ENCODE data around the gene BCL2L13.

BCL2L13 gene

GRCh38 chr22:17719911-17720310, 81.4 kb downstream of the BCL2L13 start:
- Mint-ChIP-seq H3K36me3 (ENCODE audit: low read depth) (peaks cover 11% of the 10 kb centered on the region), H3K9me3 (no peaks in the 10 kb centered on the region), H3K4me1 (ENCODE audit: low read depth) (no peaks in the 10 kb centered on the region), H3K27ac (no peak overlapping the region), H3K4me3 (no peak overlapping the region), H3K27me3 (no peaks in the 10 kb centered on the region)

GRCh38 chr22:17724241-17724640, 85.7 kb downstream of the BCL2L13 start:
- Mint-ChIP-seq H3K27ac (no peak overlapping the region), H3K4me3 (no peak overlapping the region), H3K27me3 (no peaks in the 10 kb centered on the region), H3K4me1 (ENCODE audit: low read depth) (peaks cover 16% of the 10 kb centered on the region), H3K9me3 (no peaks in the 10 kb centered on the region), H3K36me3 (ENCODE audit: low read depth) (peaks cover 23% of the 10 kb centered on the region)

GRCh38 chr22:17724678-17725499, 86.3 kb downstream of the BCL2L13 start:
- H3K4me1 Mint-ChIP-seq (ENCODE audit: low read depth): peaks cover 16% of the 10 kb centered on the region
- no peaks in the 10 kb centered on the region for H3K27me3 Mint-ChIP-seq
- H3K4me3 Mint-ChIP-seq: no peak overlapping the region
- H3K36me3 Mint-ChIP-seq (ENCODE audit: low read depth): peaks cover 25% of the 10 kb centered on the region
- H3K9me3 Mint-ChIP-seq: no peaks in the 10 kb centered on the region
- peak overlapping the region; percentile 42 for H3K27ac Mint-ChIP-seq

- Mint-ChIP-seq H3K4me3 (no peak overlapping the region), H3K27me3 (no peaks in the 10 kb centered on the region), H3K9me3 (no peaks in the 10 kb centered on the region), H3K4me1 (ENCODE audit: low read depth) (peaks cover 16% of the 10 kb centered on the region), H3K27ac (peak overlapping the region; percentile 42), H3K36me3 (ENCODE audit: low read depth) (peaks cover 25% of the 10 kb centered on the region)
Measured at GRCh38 chr22:17725500-17725796, 86.9 kb downstream of the BCL2L13 start.

- Mint-ChIP-seq H3K9me3 (no peaks in the 10 kb centered on the region), H3K27me3 (no peaks in the 10 kb centered on the region), H3K27ac (peak overlapping the region; percentile 51), H3K4me1 (ENCODE audit: low read depth) (peaks cover 16% of the 10 kb centered on the region), H3K4me3 (no peak overlapping the region), H3K36me3 (ENCODE audit: low read depth) (peaks cover 25% of the 10 kb centered on the region)
Measured at GRCh38 chr22:17726006-17726927, 87.7 kb downstream of the BCL2L13 start.

GRCh38 chr22:17726928-17727897, 88.7 kb downstream of the BCL2L13 start:
- peak overlapping the region; percentile 51 for H3K27ac Mint-ChIP-seq
- peaks cover 16% of the 10 kb centered on the region for H3K4me1 Mint-ChIP-seq (ENCODE audit: low read depth)
- H3K4me3 Mint-ChIP-seq: no peak overlapping the region
- peaks cover 31% of the 10 kb centered on the region for H3K36me3 Mint-ChIP-seq (ENCODE audit: low read depth)
- no peaks in the 10 kb centered on the region for H3K9me3 Mint-ChIP-seq
- no peaks in the 10 kb centered on the region for H3K27me3 Mint-ChIP-seq

- Mint-ChIP-seq H3K36me3 (ENCODE audit: low read depth) (peaks cover 41% of the 10 kb centered on the region), H3K9me3 (no peaks in the 10 kb centered on the region), H3K27ac (no peak overlapping the region), H3K27me3 (no peaks in the 10 kb centered on the region), H3K4me3 (no peak overlapping the region), H3K4me1 (ENCODE audit: low read depth) (peaks cover 28% of the 10 kb centered on the region)
Measured at GRCh38 chr22:17728786-17729185, 90.2 kb downstream of the BCL2L13 start.

GRCh38 chr22:17729561-17729960, 91.0 kb downstream of the BCL2L13 start:
- no peaks in the 10 kb centered on the region for H3K9me3 Mint-ChIP-seq
- H3K4me1 Mint-ChIP-seq (ENCODE audit: low read depth): peaks cover 36% of the 10 kb centered on the region
- no peaks in the 10 kb centered on the region for H3K27me3 Mint-ChIP-seq
- peaks cover 47% of the 10 kb centered on the region for H3K36me3 Mint-ChIP-seq (ENCODE audit: low read depth)
- no peak overlapping the region for H3K27ac Mint-ChIP-seq
- no peak overlapping the region for H3K4me3 Mint-ChIP-seq

GRCh38 chr22:17732251-17732854, 93.8 kb downstream of the BCL2L13 start:
- Mint-ChIP-seq H3K36me3 (ENCODE audit: low read depth) (peaks cover 40% of the 10 kb centered on the region), H3K27me3 (no peaks in the 10 kb centered on the region), H3K4me3 (no peak overlapping the region), H3K9me3 (no peaks in the 10 kb centered on the region), H3K27ac (no peak overlapping the region), H3K4me1 (ENCODE audit: low read depth) (peaks cover 25% of the 10 kb centered on the region)

- Mint-ChIP-seq H3K9me3 (no peaks in the 10 kb centered on the region), H3K27ac (peak overlapping the region; percentile 84), H3K4me1 (ENCODE audit: low read depth) (peaks cover 25% of the 10 kb centered on the region), H3K27me3 (no peaks in the 10 kb centered on the region), H3K4me3 (peak overlapping the region; percentile 24), H3K36me3 (ENCODE audit: low read depth) (peaks cover 33% of the 10 kb centered on the region)
Measured at GRCh38 chr22:17733466-17733865, 94.9 kb downstream of the BCL2L13 start.

GRCh38 chr22:17734187-17734586, 95.6 kb downstream of the BCL2L13 start:
- Mint-ChIP-seq H3K4me1 (ENCODE audit: low read depth) (peaks cover 25% of the 10 kb centered on the region), H3K4me3 (peak overlapping the region; percentile 24)

GRCh38 chr22:17738386-17739128, 100.0 kb downstream of the BCL2L13 start:
- peaks cover 12% of the 10 kb centered on the region for H3K36me3 Mint-ChIP-seq (ENCODE audit: low read depth)
- H3K27ac Mint-ChIP-seq: no peak overlapping the region
- H3K27me3 Mint-ChIP-seq: no peaks in the 10 kb centered on the region
- H3K4me1 Mint-ChIP-seq (ENCODE audit: low read depth): peaks cover 16% of the 10 kb centered on the region
- H3K9me3 Mint-ChIP-seq: no peaks in the 10 kb centered on the region
- no peak overlapping the region for H3K4me3 Mint-ChIP-seq

More at GRCh38 chr22:17734187-17734586, 95.6 kb downstream of the BCL2L13 start:
- H3K9me3 Mint-ChIP-seq: no peaks in the 10 kb centered on the region
- peaks cover 29% of the 10 kb centered on the region for H3K36me3 Mint-ChIP-seq (ENCODE audit: low read depth)
- H3K27ac Mint-ChIP-seq: peak overlapping the region; percentile 84
- H3K27me3 Mint-ChIP-seq: no peaks in the 10 kb centered on the region

- peaks cover 6% of the 10 kb centered on the region for H3K36me3 Mint-ChIP-seq (ENCODE audit: low read depth)
- H3K27ac Mint-ChIP-seq: no peak overlapping the region
- no peak overlapping the region for H3K4me3 Mint-ChIP-seq
- H3K4me1 Mint-ChIP-seq (ENCODE audit: low read depth): peaks cover 8% of the 10 kb centered on the region
- H3K9me3 Mint-ChIP-seq: no peaks in the 10 kb centered on the region
- no peaks in the 10 kb centered on the region for H3K27me3 Mint-ChIP-seq
Measured at GRCh38 chr22:17739196-17739975, 100.8 kb downstream of the BCL2L13 start.
